ENCODE results near the gene ICA1.

Gene ICA1

GRCh38 chr7:8142477-8142876 is 119.5 kb downstream of the ICA1 start:
- DNase-seq (ENCODE audit: low read depth, low spot score): no peak
- in situ Hi-C loops (cut with HindIII; ENCODE audit: low sequenced_read_pairs): no loop called here
- H3K4me3 ChIP-seq (ENCODE audit: low read depth, low read length): no peak overlapping the region
- no peak for TF ChIP-seq CTCF (IDR thresholded peaks at IDR 0.05; ENCODE audit: low read depth, low read length)

GRCh38 chr7:8141070-8141469 is 120.9 kb downstream of the ICA1 start:
- no peak overlapping the region for H3K4me3 ChIP-seq (ENCODE audit: low read depth, low read length)
- no peak for DNase-seq (ENCODE audit: low read depth, low spot score)
- TF ChIP-seq CTCF (IDR thresholded peaks at IDR 0.05; ENCODE audit: low read depth, low read length): no peak
- in situ Hi-C loops (cut with HindIII; ENCODE audit: low sequenced_read_pairs): no loop called here

DNA sequence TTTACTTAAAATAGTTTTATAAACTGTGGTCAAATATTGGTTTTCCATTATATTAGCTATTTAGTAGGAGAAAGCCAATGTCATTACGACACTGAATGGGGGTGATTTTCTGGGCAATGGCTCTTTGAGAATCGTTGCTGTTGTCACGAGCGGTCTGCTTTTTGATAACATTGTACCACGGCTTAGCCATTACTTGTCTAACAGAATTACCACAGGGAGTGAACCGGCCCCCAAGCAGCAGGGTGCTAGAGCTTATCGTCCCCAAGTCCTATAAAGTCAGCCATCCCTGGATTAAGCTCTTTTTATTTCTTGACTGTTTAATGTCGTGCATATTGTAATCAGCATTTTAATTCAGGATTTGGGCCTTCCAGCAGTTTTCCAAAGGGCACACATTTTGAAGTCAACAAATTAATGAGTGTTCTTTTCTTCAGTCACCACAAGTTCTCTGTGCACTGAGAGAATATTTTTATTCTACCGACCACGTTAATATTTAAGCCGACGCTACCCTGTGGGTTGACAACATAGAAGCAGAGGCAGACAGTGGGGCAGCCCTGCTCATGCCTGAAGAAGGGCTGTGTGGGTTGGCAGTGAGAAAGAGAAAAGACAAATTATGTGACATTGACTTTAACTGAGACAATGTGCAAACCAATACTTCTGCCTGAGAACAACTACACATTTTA is 125.8 kb downstream of the ICA1 start:
- in situ Hi-C loops (cut with HindIII; ENCODE audit: low sequenced_read_pairs): no loop called here
- no peak for TF ChIP-seq CTCF (IDR thresholded peaks at IDR 0.05; ENCODE audit: low read depth, low read length)
- DNase-seq (ENCODE audit: low read depth, low spot score): no peak
- H3K4me3 ChIP-seq (ENCODE audit: low read depth, low read length): no peak overlapping the region

DNA sequence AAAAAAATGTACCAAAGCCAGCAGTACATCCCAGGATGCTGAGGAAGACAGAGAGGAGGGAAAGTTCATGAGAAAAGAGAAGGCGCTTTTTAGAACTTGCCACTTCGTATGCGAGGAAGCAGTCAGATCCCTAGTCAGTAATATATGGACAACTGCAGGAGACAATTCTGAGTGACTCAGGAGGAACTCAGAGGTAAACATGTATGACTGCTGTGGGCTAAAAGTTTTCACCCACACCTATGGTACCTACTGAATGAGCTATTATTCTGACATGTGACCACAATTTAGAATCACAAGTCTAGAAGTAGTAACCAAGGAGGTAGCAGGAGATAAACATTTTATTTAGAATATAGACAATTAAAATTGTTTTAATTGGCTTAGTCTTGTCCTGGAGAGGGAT is 126.5 kb downstream of the ICA1 start:
- no peak overlapping the region for H3K4me3 ChIP-seq (ENCODE audit: low read depth, low read length)
- DNase-seq (ENCODE audit: low read depth, low spot score): no peak
- no peak for TF ChIP-seq CTCF (IDR thresholded peaks at IDR 0.05; ENCODE audit: low read depth, low read length)
- in situ Hi-C loops (cut with HindIII; ENCODE audit: low sequenced_read_pairs): no loop called here

DNA sequence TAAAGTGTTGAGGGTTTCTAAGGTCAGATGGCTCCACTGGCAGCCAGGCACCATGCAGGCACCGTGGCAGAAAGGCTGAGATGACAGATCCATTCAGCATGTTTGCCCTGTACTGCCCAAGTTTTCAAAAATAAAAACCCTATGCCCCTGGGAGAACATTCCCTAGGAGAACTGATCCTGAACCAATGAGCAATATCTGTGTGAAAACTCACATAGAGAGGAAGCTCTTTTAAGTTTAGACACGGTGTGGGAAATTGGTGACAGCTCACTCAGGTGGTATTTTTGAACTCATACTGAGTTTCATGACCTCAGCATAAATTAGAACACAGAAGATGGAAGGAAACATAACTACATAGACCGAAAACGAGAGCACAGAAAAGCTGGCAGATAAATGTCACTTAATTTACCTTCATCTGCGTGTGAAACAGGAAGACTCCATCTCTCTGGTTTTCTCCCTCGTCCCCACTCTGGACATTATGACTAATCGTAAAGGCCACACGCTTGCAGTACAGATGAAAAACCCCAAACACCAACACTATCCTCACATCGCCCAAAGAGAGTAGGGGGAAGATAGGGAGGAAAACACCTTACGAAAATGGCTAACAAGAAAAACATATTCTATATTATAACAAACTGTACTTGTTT is 127.8 kb downstream of the ICA1 start:
- in situ Hi-C loops (cut with HindIII; ENCODE audit: low sequenced_read_pairs): no loop called here
- DNase-seq (ENCODE audit: low read depth, low spot score): peak; percentile 50
- H3K4me3 ChIP-seq (ENCODE audit: low read depth, low read length): no peak overlapping the region
- TF ChIP-seq CTCF (IDR thresholded peaks at IDR 0.05; ENCODE audit: low read depth, low read length): no peak

GRCh38 chr7:8133188-8133848 is 128.6 kb downstream of the ICA1 start:
- in situ Hi-C loops (cut with HindIII; ENCODE audit: low sequenced_read_pairs): no loop called here
- TF ChIP-seq CTCF (IDR thresholded peaks at IDR 0.05; ENCODE audit: low read depth, low read length): no peak
- H3K4me3 ChIP-seq (ENCODE audit: low read depth, low read length): no peak overlapping the region
- DNase-seq (ENCODE audit: low read depth, low spot score): no peak

All from astrocyte of the spinal cord (primary cell).